Pancreas (tissue), 10 donors: Measurements from ENCODE around the gene FFAR1. TPM values are rescaled to one million over a fixed set of nuclear protein-coding genes. Genes with fewer than 3 reads are reported as not detected.
A peak's percentile ranks its signal among the peaks of the same experiment; 100 is the strongest.

ENCODE experiments used
- ATAC-seq, 4 donors: fragments of 200-7000 bp; cut with Tn5 transposase; one replicate each; pipeline versions ENCODE4 v1.8.0 to v1.9.1; 2020; ENCODE audit warnings: mild to moderate bottlenecking in 4 of 4, moderate library complexity in 4 of 4
- DNase-seq, 6 donors: peaks; one replicate each; pipeline ENCODE4 v3.0.0-alpha.2; 2020
- FAIRE-seq: peaks from 2 replicates; lab custom pipeline; 2012; peaks lifted over from hg19 to GRCh38; lab: Jason Lieb, UNC
- H3K27ac ChIP-seq, 4 donors: fragments of 200-600 bp; sonication (generic); 1 replicate in 3 of 4; 2 replicates in 1 of 4; pipeline versions ENCODE4 v1.5.0 to v1.8.0; 2020
- H3K27me3 ChIP-seq, 4 donors: fragments of 200-600 bp; one replicate each; pipeline ENCODE4 v1.8.0; 2021
- H3K36me3 ChIP-seq, 3 donors: fragments of 200-600 bp; sonication (generic) in 1 of 3; one replicate each; pipeline versions ENCODE4 v1.5.0 to v1.8.0; 2020 to 2021
- H3K4me1 ChIP-seq, 3 donors: fragments of 200-600 bp; one replicate each; pipeline ENCODE4 v1.8.0; 2021
- H3K4me3 ChIP-seq, 4 donors: fragments of 200-600 bp; sonication (generic) in 2 of 4; one replicate each; pipeline versions ENCODE4 v1.5.0 to v1.8.0; 2020 to 2021
- H3K9me3 ChIP-seq, 4 donors: fragments of 200-600 bp; one replicate each; pipeline ENCODE4 v1.8.0; 2021
- CTCF ChIP-seq, 4 donors: fragments of 200-600 bp; sonication (generic) in 3 of 4; IDR thresholded peaks; one replicate each; pipeline versions ENCODE4 v1.5.0 to v1.8.0; 2021; ENCODE audit warnings: antibody characterized with exemption in 4 of 4
- WGBS, 2 donors: extraction: QIAGEN DNeasy Blood & Tissue Kit; methylation state at CpG; one replicate each; pipeline ENCODE4 v1.1.7; 2013; 5-methylcytosine and 5-hydroxymethylcytosine counted together
- intact Hi-C, 3 donors: fragments of 100-400 bp; cut with DNase I; formaldehyde crosslinking; loops; one replicate each; pipeline versions ENCODE4 v1.11.1 to v1.14.2; 2022
- polyA plus RNA-seq, 2 donors: library from polyadenylated mRNA; stranded (reverse); fragments of 200-250 nt; gene quantifications; one replicate each; pipeline ENCODE4 v1.2.3, GENCODE V29; 2013
- total RNA-seq, 6 donors: library from RNA; stranded (reverse); fragmentation: NEBNext Ultra II Directional in 4 of 6; extraction: Animal tissue kit (Norgen Biotek cat#: 25700) in 4 of 6; gene quantifications; one replicate each; pipeline versions ENCODE4 v1.2.1 to v1.2.4, GENCODE V29; 2021 to 2023
- donor health status: healthy with polysubstance abuse.
- donor health status: DM: no; HTN: no; CAD: no; lungs with moderate emphysema.
- donor health status: DM: no; HTN: no; CAD: no.
- donor health status: control.
- donor health status: control.
- donor health status: Bipolar disorder and iron deficiency.
- donor health status: DM: yes; HTN: yes; CAD: no.
- donor health status: DM: no; HTN: no; CAD: no.
- donor health status: DM: no; HTN: no; CAD: no.
- donor health status: DM: yes; HTN: yes; CAD: no.

FFAR1 gene
- total and polyA plus RNA-seq, 8 donors: 0.60 to 30.1 (median 2.6) TPM

- Histone ChIP-seq H3K36me3 (no peaks in the 10 kb centered on the region), H3K4me1 (no peaks in the 10 kb centered on the region), H3K27ac (no peak overlapping the region), H3K27me3 (no peaks in the 10 kb centered on the region), H3K9me3 (no peaks in the 10 kb centered on the region), H3K4me3 (no peak overlapping the region)
- FAIRE-seq: no peak
- WGBS, 2 donors: 90 to 94% methylated on average over 6 of the region's 6 CpGs
- ATAC-seq: no peak
- intact Hi-C loops: no loop called here
- DNase-seq: no peak
- TF ChIP-seq CTCF (IDR thresholded peaks at IDR 0.05): no peak
Measured at GRCh38 chr19:35388277-35389054, 40.8 kb downstream of the FFAR1 start.

GRCh38 chr19:35389192-35389861 lies 41.6 kb downstream of the FFAR1 start:
- no peak for TF ChIP-seq CTCF (IDR thresholded peaks at IDR 0.05)
- no peaks in the 10 kb centered on the region for H3K9me3 ChIP-seq
- H3K27ac ChIP-seq: no peak overlapping the region
- H3K36me3 ChIP-seq: no peaks in the 10 kb centered on the region
- H3K4me1 ChIP-seq: no peaks in the 10 kb centered on the region
- FAIRE-seq (no peak), DNase-seq (no peak), ATAC-seq (no peak)
- H3K4me3 ChIP-seq: no peak overlapping the region
- no peaks in the 10 kb centered on the region for H3K27me3 ChIP-seq
- intact Hi-C loops: no loop called here
- WGBS, 2 donors: 66 to 68% methylated on average over 6 of the region's 6 CpGs

- peaks cover 0 to 8% (median 0%) of the 10 kb centered on the region in 3 donors for H3K4me1 ChIP-seq
- no peak for ATAC-seq
- DNase-seq: no peak
- no peak overlapping the region for H3K4me3 ChIP-seq
- intact Hi-C loops: no loop called here
- H3K27ac ChIP-seq: no peak overlapping the region
- no peaks in the 10 kb centered on the region for H3K27me3 ChIP-seq
- FAIRE-seq: no peak
- no peaks in the 10 kb centered on the region for H3K36me3 ChIP-seq
- 87 to 88% methylated on average over 5 of the region's 5 CpGs for WGBS, 2 donors
- no peaks in the 10 kb centered on the region for H3K9me3 ChIP-seq
- no peak for TF ChIP-seq CTCF (IDR thresholded peaks at IDR 0.05)
Measured at GRCh38 chr19:35392742-35393715, 45.3 kb downstream of the FFAR1 start.

GRCh38 chr19:35395382-35396199 lies 47.9 kb downstream of the FFAR1 start:
- WGBS, 2 donors: 26 to 28% methylated on average over 19 of the region's 19 CpGs
- peak; percentile 78 to 93 (median 82) for DNase-seq
- Histone ChIP-seq H3K27ac (peak overlapping the region; percentile 20 to 54 (median 31)), H3K4me1 (peaks cover 0 to 8% (median 0%) of the 10 kb centered on the region in 3 donors), H3K36me3 (no peaks in the 10 kb centered on the region), H3K27me3 (no peaks in the 10 kb centered on the region), H3K4me3 (no peak overlapping the region), H3K9me3 (no peaks in the 10 kb centered on the region)
- no peak for FAIRE-seq
- no peak for TF ChIP-seq CTCF (IDR thresholded peaks at IDR 0.05)
- ATAC-seq: peak; percentile 97 to 99 (median 98)
- intact Hi-C loops: no loop called here
